HepG2 (cell line): ENCODE results near the gene GRIN3B. TPM values are rescaled to one million over a fixed set of nuclear protein-coding genes. Genes with fewer than 3 reads are reported as not detected.

Experiments
- CEBPB ChIP-seq: IDR thresholded peaks from 2 replicates; pipeline ENCODE4 v1.6.1; 2011; ENCODE audit warnings: low read depth, low read length, improper control_type of control experiment, borderline replicate concordance
- DR1 ChIP-seq: sonication (generic); formaldehyde crosslinking; IDR thresholded peaks from 2 replicates; pipeline ENCODE4 v1.8.0; 2021; ENCODE audit warnings: mild to moderate bottlenecking, missing genetic modification reagents, inconsistent platforms
- GLI4 ChIP-seq: sonication (generic); formaldehyde crosslinking; IDR thresholded peaks from 2 replicates; pipeline ENCODE4 v1.5.1; 2020; ENCODE audit warnings: missing genetic modification reagents, mild to moderate bottlenecking, moderate library complexity, borderline replicate concordance
- HNF4G ChIP-seq, 2 experiments: sonication (generic) in 1 of 2; formaldehyde crosslinking in 1 of 2; IDR thresholded peaks; 2 replicates each; pipeline versions ENCODE4 v1.4.0 to v1.6.1; 2011 to 2020; ENCODE audit warnings: borderline replicate concordance in 2 of 2, low read depth in 2 of 2, mild to moderate bottlenecking in 2 of 2, low read length in 1 of 2, missing genetic modification reagents in 1 of 2, moderate library complexity in 1 of 2
- NR2F1 ChIP-seq, 2 experiments: fragments of 450-650 bp in 1 of 2; formaldehyde crosslinking in 1 of 2; IDR thresholded peaks; 2 replicates each; pipeline versions ENCODE4 v1.5.0 to v1.6.1; 2016 to 2020; ENCODE audit warnings: mild to moderate bottlenecking in 1 of 2, missing compliant biosample characterization in 1 of 2, missing genetic modification reagents in 1 of 2, moderate library complexity in 1 of 2
- POLR2A ChIP-seq, 2 experiments: IDR thresholded peaks; 2 replicates each; pipeline ENCODE4 v1.6.1; 2011; ENCODE audit warnings: low read depth in 2 of 2, low read length in 2 of 2, mild to moderate bottlenecking in 1 of 2, moderate library complexity in 1 of 2; ENCODE audit not compliant: insufficient read depth in 1 of 2
- SAFB2 ChIP-seq: sonication (generic); formaldehyde crosslinking; IDR thresholded peaks from 2 replicates; pipeline ENCODE4 v1.5.1; 2020; ENCODE audit warnings: missing genetic modification reagents, low read depth, mild to moderate bottlenecking, borderline replicate concordance
- SATB2 ChIP-seq: sonication (generic); formaldehyde crosslinking; IDR thresholded peaks from 2 replicates; pipeline ENCODE4 v1.5.0; 2020; ENCODE audit warnings: missing genetic modification reagents
- SRSF1 ChIP-seq: fragments of 200-400 bp; formaldehyde crosslinking; optimal IDR thresholded peaks from 2 replicates; pipeline ENCODE3; 2017; ENCODE audit warnings: mild to moderate bottlenecking, low read depth, low read length, moderate library complexity
- TRAFD1 ChIP-seq: sonication (generic); formaldehyde crosslinking; IDR thresholded peaks from 2 replicates; pipeline ENCODE4 v1.5.1; 2020; ENCODE audit warnings: missing genetic modification reagents, mild to moderate bottlenecking, borderline replicate concordance
- ZHX2 ChIP-seq, 2 experiments: sonication (generic) in 1 of 2; formaldehyde crosslinking in 1 of 2; IDR thresholded peaks; 2 replicates each; pipeline versions ENCODE4 v1.6.1 to v1.9.0; 2014 to 2022; ENCODE audit warnings: antibody characterized with exemption in 1 of 2, borderline replicate concordance in 1 of 2, inconsistent platforms in 1 of 2, low read depth in 1 of 2, missing genetic modification reagents in 1 of 2
- ZNF558 ChIP-seq: sonication (generic); formaldehyde crosslinking; IDR thresholded peaks from 2 replicates; pipeline ENCODE4 v1.9.0; 2022; ENCODE audit warnings: mild to moderate bottlenecking, missing genetic modification reagents, borderline replicate concordance
- ZNF564 ChIP-seq: sonication (generic); formaldehyde crosslinking; IDR thresholded peaks from 2 replicates; pipeline ENCODE4 v1.8.1; 2023; ENCODE audit warnings: mild to moderate bottlenecking, missing genetic modification reagents
- ZNF619 ChIP-seq: sonication (generic); formaldehyde crosslinking; IDR thresholded peaks from 2 replicates; pipeline ENCODE4 v1.4.0; 2020; ENCODE audit warnings: mild to moderate bottlenecking, missing genetic modification reagents
- ZNF709 ChIP-seq: sonication (generic); formaldehyde crosslinking; IDR thresholded peaks from 2 replicates; pipeline ENCODE4 v1.5.0; 2020; ENCODE audit warnings: mild to moderate bottlenecking, missing genetic modification reagents
- polyA plus RNA-seq, 8 experiments: library from polyadenylated mRNA; depleted of rRNA in 3 of 8; stranded (reverse) in 7 of 8; unstranded in 1 of 8; fragments of >200 nt; fragmentation: Illumina TruSeq in 4 of 8; extraction: Trizol in 4 of 8; gene quantifications; 2 replicates each; pipeline versions ENCODE4 v1.2.1 to v1.2.3, GENCODE V29; 2011 to 2016; ENCODE audit warnings: low read depth in 4 of 8, missing spikeins in 1 of 8, mixed read lengths in 1 of 8; ENCODE audit not compliant: insufficient read depth in 1 of 8
- total RNA-seq, 5 experiments: library from RNA; depleted of rRNA; stranded (reverse); fragments of >200 nt; fragmentation: Illumina TruSeq; extraction: Trizol; gene quantifications; 2 replicates each; pipeline ENCODE4 v1.2.3, GENCODE V29; 2016; ENCODE audit warnings: low read depth in 1 of 5

GRIN3B gene
- total and polyA plus RNA-seq, 2 of the 13 experiments (the other 11 are each of a cell fraction or from before 2014, with no cell fraction given), result 0.07 to 0.20 TPM

GRCh38 chr19:1019980-1020867 lies 20.0 kb downstream of the GRIN3B start (continued):
- TF ChIP-seq CEBPB, result no peak
- 0 out of 2 replicates have a peak, but pooled peaks have one; percentile 28 for TF ChIP-seq HNF4G (IDR thresholded peaks at IDR 0.05; ENCODE audit: borderline replicate concordance, low read depth, low read length)
- no peak; the same call in 1 of the 2 replicates for TF ChIP-seq HNF4G (CRISPR knock-in tag; IDR thresholded peaks at IDR 0.05; ENCODE audit: borderline replicate concordance, low read depth)
- no peak for TF ChIP-seq TRAFD1 (CRISPR knock-in tag)
- TF ChIP-seq ZNF558 (CRISPR knock-in tag), result peak; percentile 8; the same call in 1 of the 2 replicates
- 0 out of 4 replicates have a peak, but pooled peaks of 1 of the 2 experiments have one; percentile 19 for TF ChIP-seq POLR2A (IDR thresholded peaks at IDR 0.05; ENCODE audit: insufficient read depth in 1 of 2, low read depth in 2 of 2, low read length in 2 of 2)
- peak in 1 of 2 experiments; percentile 60; a peak in 1 of 4 replicates for TF ChIP-seq NR2F1 (CRISPR knock-in tag; IDR thresholded peaks at IDR 0.05)
- peak; percentile 34; the same call in 1 of the 2 replicates for TF ChIP-seq ZNF709 (CRISPR knock-in tag)
- TF ChIP-seq ZNF619 (CRISPR knock-in tag), result 0 out of 2 replicates have a peak, but pooled peaks have one; percentile 23
- TF ChIP-seq SRSF1, result peak; percentile 34
- TF ChIP-seq GLI4 (CRISPR knock-in tag), result 0 out of 2 replicates have a peak, but pooled peaks have one; percentile 27
- TF ChIP-seq ZNF564 (CRISPR knock-in tag), result no peak
- TF ChIP-seq DR1 (CRISPR knock-in tag), result 0 out of 2 replicates have a peak, but pooled peaks have one; percentile 20
- TF ChIP-seq ZHX2 (IDR thresholded peaks at IDR 0.05; ENCODE audit: low read depth), result no peak
- no peak for TF ChIP-seq ZHX2 (CRISPR knock-in tag; IDR thresholded peaks at IDR 0.05; ENCODE audit: borderline replicate concordance)
- TF ChIP-seq SAFB2 (CRISPR knock-in tag), result 0 out of 2 replicates have a peak, but pooled peaks have one; percentile 17
- no peak for TF ChIP-seq SATB2 (CRISPR knock-in tag)
